Activated CD8-positive, alpha-beta T cell treated with anti-CD3 and anti-CD28 coated beads for 36 hours (primary cell): ENCODE measurements around the gene TPI1. TPM values are rescaled to one million over a fixed set of nuclear protein-coding genes. Genes with fewer than 3 reads are reported as not detected.
"Not testable (repeated sequence)": the region's sequence is repeated elsewhere in the genome, so short reads cannot be mapped to it uniquely, and the experiment has no call there.

Source experiments
- ATAC-seq: fragments of 200-7000 bp; cut with Tn5 transposase; one replicate; pipeline ENCODE4 v1.10.0; 2021; ENCODE audit warnings: mild to moderate bottlenecking, moderate library complexity
- CTCF ChIA-PET: fragments of 350-600 bp; sonication (Branson Sonifier 250); formaldehyde crosslinking; loops from one replicate; lab custom pipeline; 2021; ENCODE audit warnings: antibody characterized with exemption; lab: Charles Lee
- POLR2A ChIA-PET: fragments of 350-600 bp; sonication (Branson Sonifier 250); formaldehyde crosslinking; loops from one replicate; lab custom pipeline; 2021; ENCODE audit warnings: antibody characterized with exemption; lab: Charles Lee
- DNase-seq: peaks from one replicate; pipeline ENCODE4 v3.0.0-alpha.2; 2020
- H3K27ac Mint-ChIP-seq: one replicate; pipeline ENCODE4 v1.8.0; 2021; ENCODE audit warnings: mild to moderate bottlenecking, mixed read lengths
- H3K27me3 Mint-ChIP-seq: one replicate; pipeline ENCODE4 v1.8.0; 2021; ENCODE audit warnings: mixed read lengths
- H3K36me3 Mint-ChIP-seq: one replicate; pipeline ENCODE4 v1.8.0; 2021; ENCODE audit warnings: low read depth, mixed read lengths
- H3K4me1 Mint-ChIP-seq: one replicate; pipeline ENCODE4 v1.8.0; 2021; ENCODE audit warnings: low read depth, mixed read lengths
- H3K4me3 Mint-ChIP-seq: one replicate; pipeline ENCODE4 v1.8.0; 2021; ENCODE audit warnings: mild to moderate bottlenecking, moderate library complexity, mixed read lengths
- H3K9me3 Mint-ChIP-seq: one replicate; pipeline ENCODE4 v1.8.0; 2021; ENCODE audit warnings: mixed read lengths
- intact Hi-C: fragments of 100-400 bp; cut with micrococcal nuclease; formaldehyde crosslinking; loops from one replicate; pipeline ENCODE4 v1.10.0; 2022
- total RNA-seq, 2 experiments: library from RNA; stranded (reverse); gene quantifications; one replicate each; pipeline ENCODE4 v1.2.3, GENCODE V29; 2021
- TF ChIP-seq, protein P1 (sequence below): fragments of 200-600 bp; IDR thresholded peaks from one replicate; pipeline ENCODE4 v1.8.0; 2022; ENCODE audit warnings: antibody characterized with exemption, mild to moderate bottlenecking

TPI1 gene
- total RNA-seq, 2 experiments from 2014 or later, result 1,714 to 1,776 TPM

GRCh38 chr12:6872073-6873048 is 5.0 kb downstream of the TPI1 start:
- Mint-ChIP-seq H3K4me1 (peaks cover 45% of the 10 kb centered on the region), H3K27me3 (no peaks in the 10 kb centered on the region), H3K36me3 (peaks cover 68% of the 10 kb centered on the region), H3K27ac (peak overlapping the region; percentile 89), H3K9me3 (no peaks in the 10 kb centered on the region), H3K4me3 (peak overlapping the region; percentile 91)
- ChIA-PET CTCF (interaction anchor here (0.7 to 9.5 kb wide), 54 partner anchors 7 to 429 kb away, joined by 3 to 124 read pairs (median 4); partner anchors contain the start of genes ATN1, C12orf57, CDCA3 and COPS7A), POLR2A (interaction anchor here (0.5 to 13.0 kb wide), 34 partner anchors 9 to 429 kb away, joined by 3 to 218 read pairs (median 4); partner anchors contain the start of genes C12orf57, C1RL, CDCA3 and COPS7A)
- intact Hi-C loops, result no loop called here
- DNase-seq, result peak; percentile 88
- TF ChIP-seq, protein P1, sequence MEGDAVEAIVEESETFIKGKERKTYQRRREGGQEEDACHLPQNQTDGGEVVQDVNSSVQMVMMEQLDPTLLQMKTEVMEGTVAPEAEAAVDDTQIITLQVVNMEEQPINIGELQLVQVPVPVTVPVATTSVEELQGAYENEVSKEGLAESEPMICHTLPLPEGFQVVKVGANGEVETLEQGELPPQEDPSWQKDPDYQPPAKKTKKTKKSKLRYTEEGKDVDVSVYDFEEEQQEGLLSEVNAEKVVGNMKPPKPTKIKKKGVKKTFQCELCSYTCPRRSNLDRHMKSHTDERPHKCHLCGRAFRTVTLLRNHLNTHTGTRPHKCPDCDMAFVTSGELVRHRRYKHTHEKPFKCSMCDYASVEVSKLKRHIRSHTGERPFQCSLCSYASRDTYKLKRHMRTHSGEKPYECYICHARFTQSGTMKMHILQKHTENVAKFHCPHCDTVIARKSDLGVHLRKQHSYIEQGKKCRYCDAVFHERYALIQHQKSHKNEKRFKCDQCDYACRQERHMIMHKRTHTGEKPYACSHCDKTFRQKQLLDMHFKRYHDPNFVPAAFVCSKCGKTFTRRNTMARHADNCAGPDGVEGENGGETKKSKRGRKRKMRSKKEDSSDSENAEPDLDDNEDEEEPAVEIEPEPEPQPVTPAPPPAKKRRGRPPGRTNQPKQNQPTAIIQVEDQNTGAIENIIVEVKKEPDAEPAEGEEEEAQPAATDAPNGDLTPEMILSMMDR, result peak; percentile 87
- ATAC-seq, result peak; percentile 35

- intact Hi-C loops, result no loop called here
- Mint-ChIP-seq H3K4me3 (peak within 1 kb of the TSS; percentile 91), H3K36me3 (peaks cover 63% of the 10 kb centered on the region), H3K4me1 (peaks cover 45% of the 10 kb centered on the region), H3K27ac (peak within 1 kb of the TSS; percentile 89), H3K9me3 (no peaks in the 10 kb centered on the region), H3K27me3 (no peaks in the 10 kb centered on the region)
- TF ChIP-seq, protein P1, result no peak
- DNase-seq, result peak; percentile 99
- POLR2A ChIA-PET, result interaction anchor here (0.7 to 13.0 kb wide), 23 partner anchors 9 to 339 kb away, joined by 3 to 218 read pairs (median 6); partner anchors contain the start of genes C12orf57, C1RL, CDCA3 and COPS7A
- peak; percentile 82 for ATAC-seq
- CTCF ChIA-PET, result interaction anchor here (0.7 to 9.5 kb wide), 47 partner anchors 8 to 430 kb away, joined by 3 to 124 read pairs (median 4); partner anchors contain the start of genes ATN1, CDCA3, COPS7A and ENO2
Observed at GRCh38 chr12:6873094-6874014, 6.0 kb downstream of the TPI1 start, which contains the start of gene SPSB2. SPSB2 (minus strand) TSS chr12:6873303; CDS start chr12:6872901, 402 bp downstream.

- Mint-ChIP-seq H3K4me1 (peaks cover 40% of the 10 kb centered on the region), H3K27ac (peak overlapping the region; percentile 78), H3K36me3 (peaks cover 56% of the 10 kb centered on the region), H3K4me3 (peak overlapping the region; percentile 91)
- POLR2A ChIA-PET, result interaction anchor here (0.9 to 13.0 kb wide), 7 partner anchors 8 to 70 kb away, joined by 3 to 218 read pairs (median 17); partner anchors contain the start of genes C12orf57, CDCA3, LRRC23 and RNU7-1
- H3K27me3 Mint-ChIP-seq, intact Hi-C loops, ATAC-seq, DNase-seq, H3K9me3 Mint-ChIP-seq: not testable (repeated sequence)
- CTCF ChIA-PET, result interaction anchor here (0.8 to 3.7 kb wide), 5 partner anchors 9 to 237 kb away, joined by 3 to 30 read pairs (median 4); partner anchors contain the start of gene MLF2
Observed at GRCh38 chr12:6874015-6874368, 6.7 kb downstream of the TPI1 start.

DNA sequence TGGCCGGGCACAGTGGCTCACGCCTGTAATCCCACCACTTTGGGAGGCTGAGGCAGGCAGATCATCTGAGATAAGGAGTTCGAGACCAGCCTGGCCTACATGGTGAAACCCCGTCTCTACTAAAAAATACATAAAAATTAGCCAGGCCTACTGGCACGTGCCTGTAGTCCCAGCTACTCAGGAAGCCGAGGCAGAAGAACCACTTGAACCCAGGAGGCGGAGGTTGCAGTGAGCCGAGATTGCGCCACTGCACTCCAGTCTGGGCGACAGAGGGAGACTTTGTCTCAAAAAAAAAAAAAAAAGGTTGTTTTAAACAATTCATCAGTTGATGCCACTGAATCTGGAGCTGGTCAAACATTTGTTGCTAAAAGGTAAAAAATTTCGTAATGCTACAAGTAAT is 12.5 kb downstream of the TPI1 start:
- H3K27ac Mint-ChIP-seq, H3K27me3 Mint-ChIP-seq, H3K4me1 Mint-ChIP-seq, DNase-seq, ATAC-seq, H3K9me3 Mint-ChIP-seq, H3K4me3 Mint-ChIP-seq, intact Hi-C loops: not testable (repeated sequence)
- ChIA-PET POLR2A (interaction anchor here (1.1 to 6.6 kb wide), 4 partner anchors 9 to 80 kb away, joined by 3 to 79 read pairs (median 8); partner anchors contain the start of genes SPSB2 and TPI1), CTCF (interaction anchor here (1.4 to 2.0 kb wide), 3 partner anchors 10 to 13 kb away, joined by 3 to 6 read pairs (median 3); partner anchors contain the start of gene TPI1)
- H3K36me3 Mint-ChIP-seq, result peaks cover 15% of the 10 kb centered on the region

DNA sequence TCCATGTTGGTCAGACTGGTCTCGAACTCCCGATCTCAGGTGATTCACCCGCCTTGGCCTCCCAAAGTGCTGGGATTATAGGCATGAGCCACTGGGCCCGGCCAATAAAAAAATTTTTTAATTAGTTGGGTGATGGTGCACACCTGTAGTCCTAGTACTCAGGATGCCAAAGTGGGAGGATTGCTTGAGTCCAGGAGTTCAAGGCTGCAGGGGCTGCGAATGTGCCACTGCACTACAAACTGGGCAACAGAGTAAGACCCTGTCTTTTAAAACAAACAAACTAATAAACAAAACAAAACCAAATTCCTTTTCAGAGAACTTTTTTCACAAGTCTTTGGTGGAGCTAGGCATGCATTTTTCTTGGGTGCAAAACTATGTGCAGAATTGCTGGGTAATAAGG is 15.9 kb downstream of the TPI1 start:
- H3K27me3 Mint-ChIP-seq, result no peaks in the 10 kb centered on the region
- DNase-seq (no peak), ATAC-seq (no peak)
- no peaks in the 10 kb centered on the region for H3K4me1 Mint-ChIP-seq
- no peak overlapping the region for H3K27ac Mint-ChIP-seq
- intact Hi-C loops, result no loop called here
- H3K36me3 Mint-ChIP-seq, result peaks cover 6% of the 10 kb centered on the region
- H3K9me3 Mint-ChIP-seq, result no peaks in the 10 kb centered on the region
- ChIA-PET CTCF (interaction anchor here (1.6 to 5.7 kb wide), 3 partner anchors 8 to 14 kb away, joined by 4 to 30 read pairs (median 13); partner anchors contain the start of gene SPSB2), POLR2A (interaction anchor here (1.1 to 6.6 kb wide), 2 partner anchors 13 to 60 kb away, joined by 3 to 79 read pairs; partner anchors contain the start of genes C12orf57, RNU7-1, SPSB2 and TPI1)
- TF ChIP-seq, protein P1, result no peak
- no peak overlapping the region for H3K4me3 Mint-ChIP-seq
